Frontal cortex (tissue), 4 donors: ENCODE results near the gene TKTL1. TPM values are rescaled to one million over a fixed set of nuclear protein-coding genes. Genes with fewer than 3 reads are reported as not detected.
"Not testable (repeated sequence)": the region's sequence is repeated elsewhere in the genome, so short reads cannot be mapped to it uniquely, and the experiment has no call there.

ENCODE experiments used
- DNase-seq, 2 donors: peaks; one replicate each; pipeline ENCODE4 v3.0.0; 2012; ENCODE audit warnings: low spot score in 2 of 2
- FAIRE-seq: peaks from 2 replicates; lab custom pipeline; 2012; peaks lifted over from hg19 to GRCh38; lab: Jason Lieb, UNC
- total RNA-seq: library from RNA; depleted of rRNA; stranded (reverse); fragments of >200 nt; gene quantifications from one replicate; pipeline ENCODE4 v1.2.3, GENCODE V29; 2014
- donor health status: control.
- donor health status: control.
- donor health status: control.

TKTL1 gene
- 1.6 TPM for total RNA-seq

- DNase-seq (no peak), FAIRE-seq (no peak)
Measured at GRCh38 chrX:154295664-154296310, at the start of gene TKTL1. TSS of gene TKTL1 (plus strand) at chrX:154295795. CDS start at chrX:154295860, 65 bp downstream.

GRCh38 chrX:154247377-154248045 lies 48.1 kb upstream of the TKTL1 start:
- not testable (repeated sequence) for FAIRE-seq, DNase-seq

GRCh38 chrX:154248076-154248475 lies 47.5 kb upstream of the TKTL1 start:
- not testable (repeated sequence) for FAIRE-seq, DNase-seq

DNA sequence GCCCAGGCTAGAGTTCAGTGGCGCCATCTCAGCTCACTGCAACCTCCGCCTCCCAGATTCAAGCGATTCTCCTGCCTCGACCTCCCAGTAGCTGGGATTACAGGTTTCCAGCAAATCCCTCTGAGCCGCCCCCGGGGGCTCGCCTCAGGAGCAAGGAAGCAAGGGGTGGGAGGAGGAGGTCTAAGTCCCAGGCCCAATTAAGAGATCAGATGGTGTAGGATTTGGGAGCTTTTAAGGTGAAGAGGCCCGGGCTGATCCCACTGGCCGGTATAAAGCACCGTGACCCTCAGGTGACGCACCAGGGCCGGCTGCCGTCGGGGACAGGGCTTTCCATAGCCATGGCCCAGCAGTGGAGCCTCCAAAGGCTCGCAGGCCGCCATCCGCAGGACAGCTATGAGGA lies 38.3 kb upstream of the TKTL1 start, which contains the start of gene OPN1MW3:
Gene OPN1MW3 (plus strand): TSS at position 301 of the 400 bp plus-strand sequence. CDS start 38 bp downstream, at position 339.
- not testable (repeated sequence) for FAIRE-seq, DNase-seq

DNA sequence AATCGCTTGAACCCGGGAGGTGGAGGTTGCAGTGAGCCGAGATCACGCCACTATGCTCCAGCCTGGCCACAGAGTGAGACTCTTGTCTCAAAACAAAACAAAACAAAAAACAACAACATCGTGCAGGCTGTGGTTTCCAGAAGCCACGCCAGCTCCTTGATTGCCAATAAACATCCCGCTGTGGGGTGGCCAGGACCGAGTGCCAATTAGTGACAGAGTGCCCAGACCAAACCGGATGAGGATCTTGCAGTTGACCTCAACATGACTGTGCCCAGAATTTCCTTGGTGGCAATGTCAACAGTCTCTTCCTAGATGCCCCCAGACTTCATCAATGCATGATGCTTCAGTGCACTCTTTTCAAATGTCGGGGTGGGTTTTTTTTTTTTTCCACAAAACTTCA lies 36.9 kb upstream of the TKTL1 start:
- FAIRE-seq = not testable (repeated sequence)

DNA sequence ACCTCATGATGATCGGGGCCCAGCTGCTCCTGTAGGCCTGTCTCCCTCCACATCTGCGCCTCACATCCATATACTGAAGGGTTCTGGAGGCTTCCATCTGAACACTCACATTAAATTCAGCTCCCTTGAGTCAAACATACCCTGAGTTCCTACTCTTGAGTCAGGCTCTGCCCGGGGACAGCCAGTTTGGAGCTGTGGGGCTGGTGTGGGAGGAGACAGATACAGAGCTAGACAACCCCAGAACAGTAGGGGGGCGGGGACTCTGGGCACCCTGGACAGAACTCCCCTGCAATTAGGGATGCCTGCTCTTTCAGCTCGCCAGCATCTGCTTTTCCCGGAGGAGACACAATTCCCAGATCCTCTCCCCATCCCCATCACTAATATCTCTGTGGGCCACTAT lies 32.5 kb upstream of the TKTL1 start:
- not testable (repeated sequence) for FAIRE-seq, DNase-seq

More for the DNA sequence above, 36.9 kb upstream of the TKTL1 start:
- not testable (repeated sequence) for DNase-seq

- not testable (repeated sequence) for FAIRE-seq, DNase-seq
Measured at GRCh38 chrX:154269245-154269644, 26.4 kb upstream of the TKTL1 start.

GRCh38 chrX:154284489-154285338 lies 10.9 kb upstream of the TKTL1 start:
- not testable (repeated sequence) for FAIRE-seq, DNase-seq

- not testable (repeated sequence) for FAIRE-seq, DNase-seq
Measured at GRCh38 chrX:154286406-154286805, 9.2 kb upstream of the TKTL1 start.

- no peak for FAIRE-seq
- DNase-seq = no peak
Measured at GRCh38 chrX:154294791-154295574, 612 bp upstream of the TKTL1 start, which contains the start of gene TEX28. TSS of gene TEX28 (minus strand) at chrX:154295124. CDS start at chrX:154292117, 3,007 bp downstream.

DNA sequence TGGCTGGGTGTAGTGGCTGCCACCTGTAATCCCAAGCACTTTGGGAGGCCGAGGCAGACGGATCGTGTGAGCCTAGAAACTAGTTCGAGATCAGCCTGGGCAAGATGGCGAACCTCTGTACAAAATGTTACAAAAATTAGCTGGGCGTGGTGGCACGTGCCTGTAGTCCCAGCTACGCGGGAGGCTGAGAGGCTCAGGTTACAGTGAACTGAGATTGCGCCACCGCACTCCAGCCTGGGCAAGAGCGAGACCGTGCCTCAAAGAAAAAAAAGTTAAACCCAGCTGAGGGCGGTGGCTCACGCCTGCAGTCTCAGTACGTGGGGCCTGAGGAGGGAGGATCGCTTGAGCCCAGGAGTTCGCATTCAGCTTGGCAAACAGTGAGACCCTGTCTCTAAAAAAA lies 1.1 kb downstream of the TKTL1 start:
- no peak for FAIRE-seq
- DNase-seq = no peak

DNA sequence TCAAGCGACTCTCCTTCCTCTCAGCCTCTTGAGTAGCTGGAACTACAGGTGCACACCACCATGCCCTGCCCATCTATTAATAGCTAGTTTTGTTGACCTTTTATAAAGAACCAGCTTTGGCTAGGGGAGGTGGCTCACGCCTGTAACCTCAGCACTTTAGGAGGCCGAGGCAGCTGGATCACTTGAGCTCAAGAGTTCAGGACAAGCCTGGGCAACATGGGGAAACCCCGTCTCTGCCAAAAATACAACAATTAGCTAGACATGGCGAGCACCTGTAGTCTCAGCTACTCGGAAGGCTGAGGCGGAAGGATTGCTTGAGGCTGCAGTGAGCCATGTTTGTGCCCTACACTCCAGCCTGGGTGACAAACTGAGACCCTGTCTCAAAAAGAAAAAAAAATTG lies 2.7 kb downstream of the TKTL1 start:
- FAIRE-seq (no peak), DNase-seq (no peak)

GRCh38 chrX:154300816-154301215 lies 5.2 kb downstream of the TKTL1 start:
- FAIRE-seq = no peak

DNA sequence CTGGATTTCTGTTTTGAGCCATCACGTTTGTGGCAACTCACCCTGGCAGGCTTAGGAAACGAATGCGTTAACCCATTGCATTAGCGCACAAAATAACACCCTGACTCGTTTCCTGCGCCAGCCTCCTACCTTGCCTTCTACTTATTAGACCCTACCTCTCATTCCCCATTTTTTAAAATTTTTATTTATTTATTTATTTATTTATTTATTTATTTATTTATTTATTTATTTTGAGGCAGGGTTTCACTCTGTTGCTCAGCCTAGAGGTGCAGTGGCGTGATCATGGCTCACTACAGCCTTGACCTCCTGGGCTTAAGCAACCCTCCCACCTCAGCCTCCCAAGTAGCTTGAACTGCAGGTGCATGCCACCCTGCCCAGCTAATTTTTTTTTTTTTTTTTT lies 7.4 kb downstream of the TKTL1 start:
- not testable (repeated sequence) for FAIRE-seq, DNase-seq

More at GRCh38 chrX:154300816-154301215, 5.2 kb downstream of the TKTL1 start:
- DNase-seq = no peak

DNA sequence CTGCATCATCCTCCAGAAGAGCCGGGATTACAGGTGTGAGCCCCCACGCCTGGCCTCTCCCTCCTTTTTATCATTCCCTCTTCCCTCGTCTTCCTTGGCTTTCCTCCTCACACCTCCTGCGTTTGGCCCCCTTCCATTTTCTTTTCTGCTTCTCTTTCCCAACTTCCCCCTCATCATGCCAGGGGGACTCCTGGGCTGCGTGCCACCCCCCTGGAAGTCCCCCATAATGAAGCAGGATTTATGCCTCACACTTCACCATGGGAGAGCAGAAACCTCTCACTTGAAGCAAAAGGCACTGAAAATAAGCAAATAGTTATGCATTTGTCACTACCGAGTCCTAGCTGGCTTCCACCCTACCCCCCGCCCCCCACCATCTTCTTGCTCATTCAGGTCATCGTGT lies 7.9 kb downstream of the TKTL1 start:
- no peak for DNase-seq
- FAIRE-seq = no peak

- DNase-seq (no peak), FAIRE-seq (no peak)
Measured at GRCh38 chrX:154304846-154305245, 9.3 kb downstream of the TKTL1 start.

- DNase-seq (no peak), FAIRE-seq (no peak)
Measured at GRCh38 chrX:154305541-154306205, 10.1 kb downstream of the TKTL1 start.

- FAIRE-seq = no peak
- DNase-seq = no peak
Measured at GRCh38 chrX:154307202-154307601, 11.6 kb downstream of the TKTL1 start.
